GM12878 (cell line): Measurements from ENCODE around the gene UBAC2. TPM values are rescaled to one million over a fixed set of nuclear protein-coding genes. Genes with fewer than 3 reads are reported as not detected.
A peak's percentile ranks its signal among the peaks of the same experiment; 100 is the strongest.

Source experiments
- ASH2L ChIP-seq: fragments of 300-600, 200-600 bp; sonication (generic); IDR thresholded peaks from 2 replicates; pipeline ENCODE4 v1.6.1; 2017; ENCODE audit warnings: low read depth, mild to moderate bottlenecking, borderline replicate concordance
- CREB1 ChIP-seq: IDR thresholded peaks from 2 replicates; pipeline ENCODE4 v1.6.1; 2012; ENCODE audit warnings: low read depth, mild to moderate bottlenecking, inconsistent platforms
- E4F1 ChIP-seq: fragments of 450-650 bp; IDR thresholded peaks from 2 replicates; pipeline ENCODE4 v1.6.1; 2018; ENCODE audit warnings: borderline replicate concordance, mild to moderate bottlenecking; ENCODE audit not compliant: partially characterized antibody
- EGR1 ChIP-seq, 2 experiments: IDR thresholded peaks; 1 replicate in 1 of 2; 2 replicates in 1 of 2; pipeline ENCODE4 v1.6.1; 2011 to 2012; ENCODE audit warnings: low read depth in 2 of 2, low read length in 2 of 2, borderline replicate concordance in 1 of 2, mild to moderate bottlenecking in 1 of 2, moderate library complexity in 1 of 2
- NFYB ChIP-seq: IDR thresholded peaks from 2 replicates; pipeline ENCODE4 v1.6.1; 2011; ENCODE audit warnings: low read depth, mild to moderate bottlenecking, low read length, improper control_type of control experiment, moderate library complexity; ENCODE audit not compliant: insufficient read depth
- PAX5 ChIP-seq: IDR thresholded peaks from 2 replicates; pipeline ENCODE4 v1.6.1; 2011; ENCODE audit warnings: low read depth, low read length, borderline replicate concordance
- RAD51 ChIP-seq: fragments of 450-650 bp; IDR thresholded peaks from 2 replicates; pipeline ENCODE4 v1.6.1; 2016; ENCODE audit warnings: moderate library complexity, mild to moderate bottlenecking, inconsistent platforms
- RELB ChIP-seq: fragments of 450-650 bp; IDR thresholded peaks from 2 replicates; pipeline ENCODE4 v1.6.1; 2017; ENCODE audit warnings: low read depth, mild to moderate bottlenecking, moderate library complexity
- SRF ChIP-seq, 2 experiments: IDR thresholded peaks; 2 replicates each; pipeline ENCODE4 v1.6.1; 2011; ENCODE audit warnings: low read depth in 2 of 2, low read length in 2 of 2, mild to moderate bottlenecking in 1 of 2, moderate library complexity in 1 of 2
- TARDBP ChIP-seq: IDR thresholded peaks from 2 replicates; pipeline ENCODE4 v1.6.1; 2016; ENCODE audit warnings: borderline replicate concordance
- TCF12 ChIP-seq: IDR thresholded peaks from 2 replicates; pipeline ENCODE4 v1.6.1; 2011; ENCODE audit warnings: low read depth, mild to moderate bottlenecking, low read length
- TCF7 ChIP-seq: IDR thresholded peaks from 2 replicates; pipeline ENCODE4 v1.6.1; 2014; ENCODE audit warnings: antibody characterized with exemption, borderline replicate concordance
- ZNF24 ChIP-seq: fragments of 450-650 bp; IDR thresholded peaks from 2 replicates; pipeline ENCODE4 v1.6.1; 2017; ENCODE audit warnings: antibody characterized with exemption, mild to moderate bottlenecking
- ZSCAN29 ChIP-seq: fragments of 450-650 bp; IDR thresholded peaks from 2 replicates; pipeline ENCODE4 v1.6.1; 2017; ENCODE audit warnings: mild to moderate bottlenecking, moderate library complexity
- polyA plus RNA-seq, 11 experiments: library from polyadenylated mRNA; depleted of rRNA in 4 of 11; unstranded in 6 of 11; stranded (reverse) in 5 of 11; fragments of >200 nt; fragmentation: Nextera tagmentation in 4 of 11; fragmentation: Illumina TruSeq in 1 of 11; extraction: Ambion mirVana in 4 of 11; extraction: Trizol in 1 of 11; gene quantifications; 1 replicate in 1 of 11; 2 replicates in 10 of 11; pipeline versions ENCODE4 v1.2.1 to v1.2.3, GENCODE V29; 2011 to 2016; ENCODE audit warnings: inconsistent platforms in 2 of 11, missing spikeins in 2 of 11, low read depth in 1 of 11
- total RNA-seq, 4 experiments: library from RNA; depleted of rRNA in 3 of 4; stranded (reverse); fragments of >200 nt in 3 of 4; fragmentation: Illumina TruSeq in 1 of 4; extraction: Trizol in 1 of 4; gene quantifications; 2 replicates each; pipeline versions ENCODE4 v1.2.1 to v1.2.3, GENCODE V29; 2013 to 2021
- TF ChIP-seq, protein P1 (sequence below): fragments of 450-650 bp; IDR thresholded peaks from 2 replicates; pipeline ENCODE4 v1.6.1; 2017; ENCODE audit warnings: mild to moderate bottlenecking, moderate library complexity
- TF ChIP-seq, protein P2 (sequence below): IDR thresholded peaks from 2 replicates; pipeline ENCODE4 v1.6.1; 2012; ENCODE audit warnings: low read depth, low read length, improper control_type of control experiment
- TF ChIP-seq, protein P3 (sequence below): fragments of 450-650 bp; IDR thresholded peaks from 2 replicates; pipeline ENCODE4 v1.6.1; 2017; ENCODE audit warnings: borderline replicate concordance

The UBAC2 gene
- total and polyA plus RNA-seq, 10 of the 15 experiments (the other 5 are each of a cell fraction or from before 2014, with no cell fraction given) = 3.0 to 54.6 (median 17.4) TPM

GRCh38 chr13:99355267-99356011, 154.8 kb downstream of the UBAC2 start (continued):
- TF ChIP-seq CREB1 = no peak
- no peak; a peak in 1 of 3 replicates for TF ChIP-seq EGR1 (IDR thresholded peaks at IDR 0.05; ENCODE audit: borderline replicate concordance in 1 of 2, low read depth in 2 of 2, low read length in 2 of 2)
- TF ChIP-seq E4F1 = no peak
- no peak for TF ChIP-seq ZNF24
- TF ChIP-seq PAX5 = no peak
- TF ChIP-seq TARDBP = no peak
- no peak for TF ChIP-seq ASH2L
- TF ChIP-seq ZSCAN29 = no peak
- TF ChIP-seq TCF12 = 0 out of 2 replicates have a peak, but pooled peaks have one; percentile 20
- no peak for TF ChIP-seq RAD51
- no peak for TF ChIP-seq TCF7
- no peak for TF ChIP-seq SRF (IDR thresholded peaks at IDR 0.05; ENCODE audit: low read depth in 2 of 2, low read length in 2 of 2)
- TF ChIP-seq, protein P1, sequence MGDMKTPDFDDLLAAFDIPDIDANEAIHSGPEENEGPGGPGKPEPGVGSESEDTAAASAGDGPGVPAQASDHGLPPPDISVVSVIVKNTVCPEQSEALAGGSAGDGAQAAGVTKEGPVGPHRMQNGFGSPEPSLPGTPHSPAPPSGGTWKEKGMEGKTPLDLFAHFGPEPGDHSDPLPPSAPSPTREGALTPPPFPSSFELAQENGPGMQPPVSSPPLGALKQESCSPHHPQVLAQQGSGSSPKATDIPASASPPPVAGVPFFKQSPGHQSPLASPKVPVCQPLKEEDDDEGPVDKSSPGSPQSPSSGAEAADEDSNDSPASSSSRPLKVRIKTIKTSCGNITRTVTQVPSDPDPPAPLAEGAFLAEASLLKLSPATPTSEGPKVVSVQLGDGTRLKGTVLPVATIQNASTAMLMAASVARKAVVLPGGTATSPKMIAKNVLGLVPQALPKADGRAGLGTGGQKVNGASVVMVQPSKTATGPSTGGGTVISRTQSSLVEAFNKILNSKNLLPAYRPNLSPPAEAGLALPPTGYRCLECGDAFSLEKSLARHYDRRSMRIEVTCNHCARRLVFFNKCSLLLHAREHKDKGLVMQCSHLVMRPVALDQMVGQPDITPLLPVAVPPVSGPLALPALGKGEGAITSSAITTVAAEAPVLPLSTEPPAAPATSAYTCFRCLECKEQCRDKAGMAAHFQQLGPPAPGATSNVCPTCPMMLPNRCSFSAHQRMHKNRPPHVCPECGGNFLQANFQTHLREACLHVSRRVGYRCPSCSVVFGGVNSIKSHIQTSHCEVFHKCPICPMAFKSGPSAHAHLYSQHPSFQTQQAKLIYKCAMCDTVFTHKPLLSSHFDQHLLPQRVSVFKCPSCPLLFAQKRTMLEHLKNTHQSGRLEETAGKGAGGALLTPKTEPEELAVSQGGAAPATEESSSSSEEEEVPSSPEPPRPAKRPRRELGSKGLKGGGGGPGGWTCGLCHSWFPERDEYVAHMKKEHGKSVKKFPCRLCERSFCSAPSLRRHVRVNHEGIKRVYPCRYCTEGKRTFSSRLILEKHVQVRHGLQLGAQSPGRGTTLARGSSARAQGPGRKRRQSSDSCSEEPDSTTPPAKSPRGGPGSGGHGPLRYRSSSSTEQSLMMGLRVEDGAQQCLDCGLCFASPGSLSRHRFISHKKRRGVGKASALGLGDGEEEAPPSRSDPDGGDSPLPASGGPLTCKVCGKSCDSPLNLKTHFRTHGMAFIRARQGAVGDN = peak; percentile 71
- TF ChIP-seq RELB = no peak
- TF ChIP-seq, protein P2, sequence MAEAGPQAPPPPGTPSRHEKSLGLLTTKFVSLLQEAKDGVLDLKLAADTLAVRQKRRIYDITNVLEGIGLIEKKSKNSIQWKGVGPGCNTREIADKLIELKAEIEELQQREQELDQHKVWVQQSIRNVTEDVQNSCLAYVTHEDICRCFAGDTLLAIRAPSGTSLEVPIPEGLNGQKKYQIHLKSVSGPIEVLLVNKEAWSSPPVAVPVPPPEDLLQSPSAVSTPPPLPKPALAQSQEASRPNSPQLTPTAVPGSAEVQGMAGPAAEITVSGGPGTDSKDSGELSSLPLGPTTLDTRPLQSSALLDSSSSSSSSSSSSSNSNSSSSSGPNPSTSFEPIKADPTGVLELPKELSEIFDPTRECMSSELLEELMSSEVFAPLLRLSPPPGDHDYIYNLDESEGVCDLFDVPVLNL = no peak
- TF ChIP-seq, protein P3, sequence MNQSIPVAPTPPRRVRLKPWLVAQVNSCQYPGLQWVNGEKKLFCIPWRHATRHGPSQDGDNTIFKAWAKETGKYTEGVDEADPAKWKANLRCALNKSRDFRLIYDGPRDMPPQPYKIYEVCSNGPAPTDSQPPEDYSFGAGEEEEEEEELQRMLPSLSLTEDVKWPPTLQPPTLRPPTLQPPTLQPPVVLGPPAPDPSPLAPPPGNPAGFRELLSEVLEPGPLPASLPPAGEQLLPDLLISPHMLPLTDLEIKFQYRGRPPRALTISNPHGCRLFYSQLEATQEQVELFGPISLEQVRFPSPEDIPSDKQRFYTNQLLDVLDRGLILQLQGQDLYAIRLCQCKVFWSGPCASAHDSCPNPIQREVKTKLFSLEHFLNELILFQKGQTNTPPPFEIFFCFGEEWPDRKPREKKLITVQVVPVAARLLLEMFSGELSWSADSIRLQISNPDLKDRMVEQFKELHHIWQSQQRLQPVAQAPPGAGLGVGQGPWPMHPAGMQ = no peak
- no peak for TF ChIP-seq NFYB
- TF ChIP-seq, all 136 proteins: peak for 8
